Panc1 (cell line): ENCODE measurements around the gene HK2. TPM values are rescaled to one million over a fixed set of nuclear protein-coding genes. Genes with fewer than 3 reads are reported as not detected.

Experiments
- ATAC-seq: fragments of 200-7000 bp; cut with Tn5 transposase; 2 replicates; pipeline ENCODE4 v1.9.1; 2020; ENCODE audit warnings: mild to moderate bottlenecking, moderate library complexity
- BruUV-seq: library from RNA; stranded (reverse); fragments of 400-500 nt; replicated peaks from 2 replicates; lab custom pipeline; 2021; lab: Mats Ljungman, UMichigan
- CTCF ChIA-PET: fragments of 300-600 bp; sonication (Branson Sonifier 250); formaldehyde crosslinking; loops from one replicate; lab custom pipeline; 2022; ENCODE audit warnings: antibody characterized with exemption; lab: Charles Lee
- POLR2A ChIA-PET: fragments of 300-600 bp; sonication (Branson Sonifier 250); formaldehyde crosslinking; loops from one replicate; lab custom pipeline; 2022; ENCODE audit warnings: antibody characterized with exemption; lab: Charles Lee
- DNase-seq: peaks from one replicate; pipeline ENCODE4 v3.0.0-alpha.2; 2010; ENCODE audit warnings: low read depth, low spot score
- H3K27ac ChIP-seq: 2 replicates; pipeline ENCODE4 v1.5.1; 2011; ENCODE audit warnings: mild to moderate bottlenecking, low read length, inconsistent platforms
- H3K27me3 ChIP-seq: fragments of 200-500 bp; sonication (Bioruptor generic); 2 replicates; pipeline ENCODE4 v1.6.0; 2014; ENCODE audit warnings: low read length, inconsistent platforms; ENCODE audit not compliant: control insufficient read depth, insufficient read depth
- H3K36me3 ChIP-seq: fragments of 200-500 bp; sonication (Bioruptor generic); 2 replicates; pipeline ENCODE4 v1.5.1; 2014; ENCODE audit warnings: inconsistent platforms, mild to moderate bottlenecking, low read length, moderate library complexity; ENCODE audit not compliant: control insufficient read depth, insufficient read depth
- H3K4me1 ChIP-seq: 2 replicates; pipeline ENCODE4 v1.5.1; 2011; ENCODE audit warnings: inconsistent platforms, mild to moderate bottlenecking, low read length, moderate library complexity; ENCODE audit not compliant: control insufficient read depth, insufficient read depth
- H3K4me3 ChIP-seq, 2 experiments: 2 replicates each; pipeline ENCODE4 v1.5.1; 2011 to 2012; ENCODE audit warnings: low read depth in 2 of 2, low read length in 2 of 2, mild to moderate bottlenecking in 2 of 2, inconsistent platforms in 1 of 2, moderate library complexity in 1 of 2
- H3K9me3 ChIP-seq: fragments of 200-500 bp; sonication (Bioruptor generic); 2 replicates; pipeline ENCODE4 v1.5.1; 2014; ENCODE audit warnings: low read depth, mild to moderate bottlenecking, inconsistent platforms, low read length, moderate library complexity; ENCODE audit not compliant: control insufficient read depth, insufficient read depth
- CTCF ChIP-seq: fragments of 450-650 bp; IDR thresholded peaks from 2 replicates; pipeline ENCODE4 v1.5.1; 2017; ENCODE audit warnings: mild to moderate bottlenecking
- POLR2AphosphoS5 ChIP-seq: IDR thresholded peaks from 2 replicates; pipeline ENCODE4 v1.6.1; 2012; ENCODE audit warnings: mild to moderate bottlenecking, low read depth, low read length, moderate library complexity
- REST ChIP-seq, 2 experiments: IDR thresholded peaks; 2 replicates each; pipeline ENCODE4 v1.6.1; 2011 to 2012; ENCODE audit warnings: low read depth in 2 of 2, control low read depth in 1 of 2, low read length in 1 of 2, mild to moderate bottlenecking in 1 of 2, moderate library complexity in 1 of 2; ENCODE audit not compliant: insufficient read depth in 1 of 2
- SIN3A ChIP-seq: IDR thresholded peaks from 2 replicates; pipeline ENCODE4 v1.6.1; 2012; ENCODE audit warnings: low read depth, mild to moderate bottlenecking, low read length, moderate library complexity, borderline replicate concordance; ENCODE audit not compliant: insufficient read depth
- TCF7L2 ChIP-seq: IDR thresholded peaks from 2 replicates; pipeline ENCODE4 v1.6.1; 2011; ENCODE audit warnings: mild to moderate bottlenecking, low read depth, low read length, inconsistent platforms
- in situ Hi-C: cut with HindIII; loops from 2 replicates; pipeline ENCODE4 v1.10.0; 2016; ENCODE audit warnings: low sequenced_read_pairs, low pct_unique_long_range_greater_than_20kb
- intact Hi-C: fragments of 100-400 bp; cut with micrococcal nuclease; formaldehyde crosslinking; loops from one replicate; pipeline ENCODE4 v1.10.0; 2022; ENCODE audit not compliant: unreplicated experiment
- total RNA-seq: library from RNA; stranded (reverse); gene quantifications from one replicate; pipeline ENCODE4 v1.2.1, GENCODE V29; 2021; ENCODE audit not compliant: unreplicated experiment

The HK2 gene
- total RNA-seq, 1 experiment from 2014 or later, result 1.7 TPM

GRCh38 chr2:74844752-74845151 lies 10.8 kb downstream of the HK2 start:
- H3K27me3 ChIP-seq, result no peaks in the 10 kb centered on the region
- intact Hi-C loops, result no loop called here
- no TSS peak for BruUV-seq
- ATAC-seq, result no peak
- CTCF ChIA-PET, result no interaction called here
- no peak for DNase-seq
- no peaks in the 10 kb centered on the region for H3K36me3 ChIP-seq
- no peak for TF ChIP-seq REST (IDR thresholded peaks at IDR 0.05; ENCODE audit: insufficient read depth in 1 of 2, low read depth in 2 of 2, low read length in 1 of 2)
- TF ChIP-seq CTCF, result no peak
- TF ChIP-seq TCF7L2, result no peak
- TF ChIP-seq POLR2AphosphoS5, result no peak
- no peak for TF ChIP-seq SIN3A
- H3K27ac ChIP-seq, result no peak overlapping the region
- no peak overlapping the region for H3K4me3 ChIP-seq
- POLR2A ChIA-PET, result no interaction called here
- in situ Hi-C loops, result no loop called here
- H3K4me1 ChIP-seq, result peaks cover 13% of the 10 kb centered on the region; the same call in 1 of the 2 replicates
- no peaks in the 10 kb centered on the region for H3K9me3 ChIP-seq

- peak; percentile 88 for DNase-seq
- TF ChIP-seq SIN3A, result no peak
- no peak for TF ChIP-seq POLR2AphosphoS5
- no peak for TF ChIP-seq TCF7L2
- no peak for TF ChIP-seq REST (IDR thresholded peaks at IDR 0.05; ENCODE audit: insufficient read depth in 1 of 2, low read depth in 2 of 2, low read length in 1 of 2)
- no peak for TF ChIP-seq CTCF
- ChIA-PET CTCF (no interaction called here), POLR2A (no interaction called here)
- no peaks in the 10 kb centered on the region for H3K27me3 ChIP-seq
- BruUV-seq, result no TSS peak
- in situ Hi-C loops, result no loop called here
- no peak overlapping the region for H3K27ac ChIP-seq
- H3K9me3 ChIP-seq, result no peaks in the 10 kb centered on the region
- intact Hi-C loops, result no loop called here
- H3K4me3 ChIP-seq, result peak overlapping the region in 1 of 2 experiments; percentile 23; a peak in 1 of 4 replicates
- peaks cover 13% of the 10 kb centered on the region; the same call in 1 of the 2 replicates for H3K4me1 ChIP-seq
- no peaks in the 10 kb centered on the region for H3K36me3 ChIP-seq
- ATAC-seq, result peak; percentile 98
Observed at GRCh38 chr2:74845217-74845751, 11.4 kb downstream of the HK2 start.
